ENCODE results near the gene CTSE.

DNA sequence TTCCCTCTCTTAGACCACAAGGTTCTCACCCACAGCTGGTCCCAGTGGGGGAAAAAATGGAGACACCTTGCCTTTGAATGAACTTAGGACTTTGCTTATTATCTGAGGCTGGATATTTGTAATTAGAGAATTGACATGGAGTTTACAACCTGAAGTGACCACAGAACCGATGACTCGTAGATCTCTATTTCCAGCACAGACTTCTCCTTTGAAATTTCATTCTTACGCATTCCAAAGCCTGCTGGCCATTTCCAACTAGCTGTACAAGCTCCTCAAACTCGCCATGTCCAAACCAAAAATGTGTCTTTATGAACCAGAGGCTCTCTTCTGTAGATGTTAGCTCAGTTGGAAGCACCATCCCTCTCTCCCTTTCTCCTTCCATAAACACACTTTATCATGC lies 32.5 kb downstream of the CTSE start:
- TF ChIP-seq CTCF (IDR thresholded peaks at IDR 0.05): no peak
- TF ChIP-seq POLR2A (IDR thresholded peaks at IDR 0.05): no peak
